Esophagus muscularis mucosa (tissue), 4 donors: ENCODE results near the gene C19orf47. TPM values are rescaled to one million over a fixed set of nuclear protein-coding genes. Genes with fewer than 3 reads are reported as not detected.
A peak's percentile ranks its signal among the peaks of the same experiment; 100 is the strongest.

Source experiments
- DNase-seq: peaks from one replicate; pipeline ENCODE4 v3.0.0-alpha.2; 2017; ENCODE audit errors: extremely low spot score
- H3K27ac ChIP-seq, 4 donors: fragments of 200-600 bp; sonication (generic); replicated peaks in 1 of 4; 1 replicate in 3 of 4; 2 replicates in 1 of 4; pipeline ENCODE4 v1.5.1; 2016 to 2019; ENCODE audit warnings: mild to moderate bottlenecking in 1 of 4
- H3K27me3 ChIP-seq, 4 donors: fragments of 200-600 bp; sonication (generic); one replicate each; pipeline versions ENCODE4 v1.5.1 to v1.6.0; 2016 to 2019
- H3K36me3 ChIP-seq, 4 donors: fragments of 200-600 bp; sonication (generic); one replicate each; pipeline ENCODE4 v1.5.1; 2016 to 2019
- H3K4me1 ChIP-seq, 4 donors: fragments of 200-600 bp; sonication (generic); one replicate each; pipeline ENCODE4 v1.5.1; 2016 to 2019
- H3K4me3 ChIP-seq, 4 donors: fragments of 200-600 bp; sonication (generic); 1 replicate in 2 of 4; 2 replicates in 2 of 4; pipeline ENCODE4 v1.5.1; 2016 to 2019; ENCODE audit warnings: mild to moderate bottlenecking in 4 of 4, moderate library complexity in 1 of 4
- H3K9me3 ChIP-seq, 4 donors: fragments of 200-600 bp; sonication (generic); 1 replicate in 3 of 4; 2 replicates in 1 of 4; pipeline ENCODE4 v1.5.1; 2016 to 2019
- EP300 ChIP-seq: sonication (generic); formaldehyde crosslinking; IDR thresholded peaks from one replicate; pipeline ENCODE4 v1.6.1; 2017; ENCODE audit warnings: antibody characterized with exemption
- POLR2A ChIP-seq: fragments of 450-650 bp; IDR thresholded peaks from one replicate; pipeline ENCODE4 v1.6.1; 2017; ENCODE audit warnings: antibody characterized with exemption, moderate library complexity, mild to moderate bottlenecking, low read depth
- POLR2AphosphoS5 ChIP-seq, 2 donors: sonication (generic); formaldehyde crosslinking; IDR thresholded peaks; one replicate each; pipeline ENCODE4 v1.6.1; 2017; ENCODE audit warnings: antibody characterized with exemption in 2 of 2
- WGBS: methylation state at CpG from one replicate; pipeline ENCODE4 v1.1.5; 2018; 5-methylcytosine and 5-hydroxymethylcytosine counted together
- intact Hi-C: fragments of 100-400 bp; cut with DNase I; formaldehyde crosslinking; loops from one replicate; pipeline ENCODE4 v1.15.1; 2023
- total RNA-seq, 4 donors: library from RNA; depleted of rRNA; stranded (reverse); fragments of >200 nt; gene quantifications; one replicate each; pipeline versions ENCODE4 v1.1.0 to v1.2.1, GENCODE V29; 2016
- TF ChIP-seq, protein P1 (sequence below), 3 experiments: fragments of 200-600 bp in 2 of 3; fragments of 450-650 bp in 1 of 3; sonication (generic) in 2 of 3; IDR thresholded peaks; one replicate each; pipeline ENCODE4 v1.5.1; 2017 to 2019; ENCODE audit warnings: antibody characterized with exemption in 3 of 3, mild to moderate bottlenecking in 2 of 3, moderate library complexity in 1 of 3

Gene C19orf47
- total RNA-seq, 4 donors from 2014 or later, result 17.9 to 42.6 (median 26.8) TPM

DNA sequence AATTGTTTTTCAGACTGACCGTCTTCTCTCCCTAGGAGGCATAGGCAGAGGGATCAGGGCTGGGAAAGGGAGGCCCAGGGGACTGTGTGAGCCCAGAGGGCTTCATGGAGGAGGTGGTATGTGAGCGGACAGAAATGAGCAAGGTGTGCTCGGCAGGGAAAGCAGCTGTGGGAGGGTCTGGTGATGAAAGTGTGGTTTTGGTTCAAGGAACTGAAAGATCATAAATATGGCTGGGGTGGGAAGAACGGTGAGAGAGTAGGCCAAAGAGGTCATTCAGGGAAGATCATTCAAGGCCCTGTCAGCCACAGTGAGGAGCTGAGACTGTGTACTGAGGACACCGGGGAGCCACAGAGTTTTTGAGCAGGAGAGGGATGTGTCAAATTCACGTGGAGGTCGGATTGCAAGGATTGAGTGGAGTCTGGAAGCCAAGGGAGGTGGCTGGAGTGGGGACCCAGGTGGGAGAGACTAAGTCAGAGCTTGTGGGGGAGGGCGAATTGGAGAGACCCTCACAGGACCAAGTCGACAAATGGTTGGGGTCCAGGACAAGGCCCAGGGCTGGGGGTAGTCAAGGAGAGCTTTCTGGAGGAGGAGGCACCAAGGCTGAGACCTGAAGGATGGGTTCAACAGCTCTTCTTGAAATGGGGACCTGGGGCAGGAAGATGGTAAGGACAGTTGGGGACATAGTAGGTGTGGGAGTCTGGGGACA lies 7.9 kb upstream of the C19orf47 start:
- Histone ChIP-seq H3K9me3 (no peaks in the 10 kb centered on the region), H3K4me3 (no peak overlapping the region), H3K36me3 (peaks cover 0 to 18% (median 11%) of the 10 kb centered on the region in 4 donors), H3K27ac (no peak overlapping the region), H3K4me1 (peaks cover 0 to 25% (median 8%) of the 10 kb centered on the region in 4 donors), H3K27me3 (no peaks in the 10 kb centered on the region)
- WGBS, result 71% methylated on average over 9 of the region's 9 CpGs
- TF ChIP-seq, protein P1, sequence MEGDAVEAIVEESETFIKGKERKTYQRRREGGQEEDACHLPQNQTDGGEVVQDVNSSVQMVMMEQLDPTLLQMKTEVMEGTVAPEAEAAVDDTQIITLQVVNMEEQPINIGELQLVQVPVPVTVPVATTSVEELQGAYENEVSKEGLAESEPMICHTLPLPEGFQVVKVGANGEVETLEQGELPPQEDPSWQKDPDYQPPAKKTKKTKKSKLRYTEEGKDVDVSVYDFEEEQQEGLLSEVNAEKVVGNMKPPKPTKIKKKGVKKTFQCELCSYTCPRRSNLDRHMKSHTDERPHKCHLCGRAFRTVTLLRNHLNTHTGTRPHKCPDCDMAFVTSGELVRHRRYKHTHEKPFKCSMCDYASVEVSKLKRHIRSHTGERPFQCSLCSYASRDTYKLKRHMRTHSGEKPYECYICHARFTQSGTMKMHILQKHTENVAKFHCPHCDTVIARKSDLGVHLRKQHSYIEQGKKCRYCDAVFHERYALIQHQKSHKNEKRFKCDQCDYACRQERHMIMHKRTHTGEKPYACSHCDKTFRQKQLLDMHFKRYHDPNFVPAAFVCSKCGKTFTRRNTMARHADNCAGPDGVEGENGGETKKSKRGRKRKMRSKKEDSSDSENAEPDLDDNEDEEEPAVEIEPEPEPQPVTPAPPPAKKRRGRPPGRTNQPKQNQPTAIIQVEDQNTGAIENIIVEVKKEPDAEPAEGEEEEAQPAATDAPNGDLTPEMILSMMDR (IDR thresholded peaks at IDR 0.05), result no peak
- TF ChIP-seq POLR2AphosphoS5 (IDR thresholded peaks at IDR 0.05) (no peak), POLR2A (no peak), EP300 (no peak)
- DNase-seq, result no peak
- intact Hi-C loops, result no loop called here

DNA sequence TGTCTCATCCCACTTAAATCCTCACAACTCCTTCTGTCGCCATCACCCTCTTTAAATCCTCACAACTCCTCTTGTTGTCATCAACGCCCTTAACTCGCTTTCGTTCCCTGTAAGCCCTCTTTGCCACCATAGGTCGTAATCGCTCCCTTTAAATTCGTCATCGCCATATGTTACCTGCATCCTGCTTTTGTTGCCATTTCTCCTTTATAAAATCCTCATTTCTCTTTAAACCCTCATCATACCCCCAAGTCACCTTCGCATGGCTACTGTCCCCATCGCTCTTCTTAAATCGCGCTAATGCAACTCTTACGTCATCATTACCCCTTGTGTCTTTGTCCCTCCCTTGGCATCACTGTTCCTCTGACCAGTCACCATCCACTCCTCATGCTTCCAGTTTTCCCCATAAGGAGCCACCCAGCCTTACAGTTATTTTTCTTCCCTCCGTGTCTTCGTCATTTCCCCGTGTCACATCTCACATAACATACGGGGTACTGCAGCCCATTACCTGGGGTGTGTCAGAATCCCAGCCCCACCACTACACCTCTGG lies 837 bp upstream of the C19orf47 start:
- intact Hi-C loops, result no loop called here
- Histone ChIP-seq H3K27ac (peak overlapping the region; percentile 71 to 86 (median 79)), H3K27me3 (no peaks in the 10 kb centered on the region), H3K4me1 (peaks cover 9 to 45% (median 33%) of the 10 kb centered on the region in 4 donors), H3K9me3 (no peaks in the 10 kb centered on the region), H3K36me3 (no peaks in the 10 kb centered on the region), H3K4me3 (peak overlapping the region; percentile 63 to 90 (median 70))
- TF ChIP-seq POLR2AphosphoS5 (IDR thresholded peaks at IDR 0.05) (peak in 1 of 2 donors; percentile 27), EP300 (no peak)
- no peak for DNase-seq
- 15% methylated on average over 17 of the region's 17 CpGs for WGBS

DNA sequence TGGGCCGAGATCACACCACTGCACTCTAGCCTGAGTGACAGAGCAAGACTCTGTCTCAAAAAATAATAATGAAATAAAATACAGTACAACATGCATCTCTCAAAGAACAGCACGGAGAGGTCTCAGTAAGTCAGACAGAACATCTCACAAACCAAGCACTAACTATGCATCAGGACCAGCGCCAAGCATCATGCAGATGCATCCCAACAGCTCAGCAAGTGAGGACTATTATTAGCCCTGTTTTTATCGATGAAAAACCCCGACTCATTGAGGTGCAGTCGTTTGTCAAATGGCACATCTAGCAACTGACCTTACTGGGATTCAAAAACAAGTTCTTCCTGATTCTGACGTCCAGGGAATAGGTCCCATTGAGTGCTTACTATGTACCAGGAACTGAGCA lies 3.8 kb downstream of the C19orf47 start:
- Histone ChIP-seq H3K27ac (no peak overlapping the region), H3K36me3 (peaks cover 0 to 18% (median 10%) of the 10 kb centered on the region in 4 donors), H3K27me3 (no peaks in the 10 kb centered on the region), H3K4me3 (no peak overlapping the region), H3K9me3 (no peaks in the 10 kb centered on the region), H3K4me1 (peaks cover 21 to 51% (median 40%) of the 10 kb centered on the region in 4 donors)
- TF ChIP-seq POLR2AphosphoS5 (IDR thresholded peaks at IDR 0.05) (no peak), POLR2A (no peak), EP300 (no peak)
- TF ChIP-seq, protein P1 (IDR thresholded peaks at IDR 0.05), result no peak
- WGBS, result 85% methylated on average over 7 of the region's 7 CpGs
- intact Hi-C loops, result no loop called here
- no peak for DNase-seq

DNA sequence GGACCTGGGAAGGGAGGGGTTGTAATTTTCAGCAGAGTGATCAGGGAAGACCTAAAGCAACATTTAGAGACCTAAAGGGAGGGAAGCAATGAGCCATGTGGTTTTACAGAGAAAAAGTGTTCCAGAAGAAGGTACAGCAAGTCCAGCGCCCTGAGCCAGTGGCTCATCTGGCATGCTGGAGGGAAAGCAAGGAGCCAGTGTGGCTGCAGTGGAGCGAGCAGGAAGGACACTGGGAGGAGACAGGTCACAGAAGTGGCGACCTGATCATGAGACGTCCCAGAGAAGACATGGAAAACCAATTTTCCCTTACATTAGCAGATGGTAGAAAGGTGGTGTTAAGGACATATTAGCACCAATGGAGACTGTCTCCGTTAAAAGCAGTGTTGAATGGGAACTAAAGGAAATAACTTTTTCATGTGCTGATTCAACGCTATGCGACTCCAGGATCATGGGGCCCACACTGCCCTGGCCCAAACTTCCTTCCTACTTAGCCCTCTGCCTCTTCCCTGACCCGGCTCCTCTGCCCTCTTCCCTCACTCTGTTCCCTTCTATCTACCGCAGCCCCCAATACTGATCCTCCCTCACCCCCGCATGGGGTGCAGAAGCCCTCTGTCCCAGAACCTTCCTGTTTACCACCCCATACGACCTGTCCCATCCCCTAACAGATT lies 5.4 kb downstream of the C19orf47 start:
- no peak for DNase-seq
- no peaks in the 10 kb centered on the region for H3K27me3 ChIP-seq
- intact Hi-C loops, result no loop called here
- H3K36me3 ChIP-seq, result peaks cover 0 to 23% (median 14%) of the 10 kb centered on the region in 4 donors
- TF ChIP-seq POLR2AphosphoS5 (IDR thresholded peaks at IDR 0.05), result no peak
- TF ChIP-seq POLR2A, result no peak
- TF ChIP-seq EP300, result no peak
- TF ChIP-seq, protein P1 (IDR thresholded peaks at IDR 0.05), result no peak
- H3K4me1 ChIP-seq, result peaks cover 20 to 44% (median 33%) of the 10 kb centered on the region in 4 donors
- no peaks in the 10 kb centered on the region for H3K9me3 ChIP-seq
- H3K4me3 ChIP-seq, result no peak overlapping the region
- 82% methylated on average over 11 of the region's 11 CpGs for WGBS
- H3K27ac ChIP-seq, result peak overlapping the region in 3 of 4 donors; percentile 54 to 71 (median 67)
